Subcutaneous adipose tissue (tissue), 4 donors: ENCODE results near the gene CFAP100. TPM values are rescaled to one million over a fixed set of nuclear protein-coding genes. Genes with fewer than 3 reads are reported as not detected.

Source experiments
- total RNA-seq, 4 donors: library from RNA; depleted of rRNA; stranded (reverse); fragments of >200 nt; gene quantifications; one replicate each; pipeline ENCODE4 v1.1.0, GENCODE V29; 2016
- TF ChIP-seq, protein P1 (sequence below): fragments of 450-650 bp; IDR thresholded peaks from one replicate; pipeline ENCODE4 v1.5.1; 2016; ENCODE audit warnings: low read depth, mild to moderate bottlenecking, control low read depth, antibody characterized with exemption, moderate library complexity

CFAP100 gene
- total RNA-seq, 4 donors from 2014 or later = not detected

DNA sequence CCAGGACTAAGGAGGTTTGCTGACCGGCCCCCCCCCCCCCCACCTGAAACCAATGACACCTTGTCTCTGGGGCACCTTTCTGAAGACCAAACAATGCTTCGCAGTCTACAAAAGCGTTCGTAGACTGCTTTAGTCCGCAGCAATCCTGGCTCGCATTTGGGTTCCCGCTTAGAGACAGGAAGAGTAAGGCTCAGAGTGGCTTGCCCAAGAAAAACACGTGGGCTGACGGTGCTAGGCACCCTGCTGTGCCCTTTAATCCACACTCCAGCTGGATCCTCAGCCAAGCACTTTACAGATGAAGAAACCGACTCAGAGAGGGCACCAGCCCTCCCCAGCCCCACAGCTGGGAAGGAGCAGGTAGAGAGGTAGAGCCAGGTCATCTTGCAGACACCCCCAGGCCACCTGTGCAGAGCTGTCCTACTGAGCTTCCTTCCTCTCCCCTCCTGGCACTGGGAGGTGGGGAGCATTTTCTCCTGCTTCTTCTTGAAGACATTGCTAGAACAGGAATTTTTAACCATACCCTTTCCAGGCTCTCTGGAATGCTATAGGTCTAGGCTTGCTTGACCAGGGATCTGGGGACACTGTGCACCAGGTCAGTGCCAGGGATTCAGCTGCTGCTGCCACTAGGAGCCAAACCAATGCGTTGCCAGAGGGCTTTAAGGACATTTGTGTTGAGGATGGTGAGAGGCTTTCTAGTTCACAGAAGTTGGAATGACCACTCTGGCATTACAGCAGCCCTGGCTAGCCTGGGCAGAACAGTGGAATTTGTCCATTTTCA lies 36.5 kb upstream of the CFAP100 start:
- TF ChIP-seq, protein P1, sequence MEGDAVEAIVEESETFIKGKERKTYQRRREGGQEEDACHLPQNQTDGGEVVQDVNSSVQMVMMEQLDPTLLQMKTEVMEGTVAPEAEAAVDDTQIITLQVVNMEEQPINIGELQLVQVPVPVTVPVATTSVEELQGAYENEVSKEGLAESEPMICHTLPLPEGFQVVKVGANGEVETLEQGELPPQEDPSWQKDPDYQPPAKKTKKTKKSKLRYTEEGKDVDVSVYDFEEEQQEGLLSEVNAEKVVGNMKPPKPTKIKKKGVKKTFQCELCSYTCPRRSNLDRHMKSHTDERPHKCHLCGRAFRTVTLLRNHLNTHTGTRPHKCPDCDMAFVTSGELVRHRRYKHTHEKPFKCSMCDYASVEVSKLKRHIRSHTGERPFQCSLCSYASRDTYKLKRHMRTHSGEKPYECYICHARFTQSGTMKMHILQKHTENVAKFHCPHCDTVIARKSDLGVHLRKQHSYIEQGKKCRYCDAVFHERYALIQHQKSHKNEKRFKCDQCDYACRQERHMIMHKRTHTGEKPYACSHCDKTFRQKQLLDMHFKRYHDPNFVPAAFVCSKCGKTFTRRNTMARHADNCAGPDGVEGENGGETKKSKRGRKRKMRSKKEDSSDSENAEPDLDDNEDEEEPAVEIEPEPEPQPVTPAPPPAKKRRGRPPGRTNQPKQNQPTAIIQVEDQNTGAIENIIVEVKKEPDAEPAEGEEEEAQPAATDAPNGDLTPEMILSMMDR = no peak

DNA sequence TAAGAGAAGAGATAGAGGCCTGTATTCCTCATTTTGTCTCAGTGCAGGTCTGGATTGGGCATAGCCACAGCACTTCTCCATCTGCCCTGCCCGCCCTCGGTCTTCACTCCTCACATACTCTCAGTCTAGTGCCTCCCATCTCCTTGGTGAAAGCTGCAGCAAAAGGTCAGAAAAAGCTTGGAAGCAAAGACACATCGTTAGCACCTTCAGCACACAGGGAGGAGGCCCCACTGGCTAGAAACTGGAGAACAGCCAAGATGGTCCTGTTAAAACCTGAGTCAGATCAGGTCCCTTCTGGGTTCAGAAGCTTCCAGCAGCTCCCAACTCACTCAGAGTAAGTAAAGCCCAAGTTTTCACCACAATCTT lies 35.9 kb upstream of the CFAP100 start:
- TF ChIP-seq, protein P1 = no peak

DNA sequence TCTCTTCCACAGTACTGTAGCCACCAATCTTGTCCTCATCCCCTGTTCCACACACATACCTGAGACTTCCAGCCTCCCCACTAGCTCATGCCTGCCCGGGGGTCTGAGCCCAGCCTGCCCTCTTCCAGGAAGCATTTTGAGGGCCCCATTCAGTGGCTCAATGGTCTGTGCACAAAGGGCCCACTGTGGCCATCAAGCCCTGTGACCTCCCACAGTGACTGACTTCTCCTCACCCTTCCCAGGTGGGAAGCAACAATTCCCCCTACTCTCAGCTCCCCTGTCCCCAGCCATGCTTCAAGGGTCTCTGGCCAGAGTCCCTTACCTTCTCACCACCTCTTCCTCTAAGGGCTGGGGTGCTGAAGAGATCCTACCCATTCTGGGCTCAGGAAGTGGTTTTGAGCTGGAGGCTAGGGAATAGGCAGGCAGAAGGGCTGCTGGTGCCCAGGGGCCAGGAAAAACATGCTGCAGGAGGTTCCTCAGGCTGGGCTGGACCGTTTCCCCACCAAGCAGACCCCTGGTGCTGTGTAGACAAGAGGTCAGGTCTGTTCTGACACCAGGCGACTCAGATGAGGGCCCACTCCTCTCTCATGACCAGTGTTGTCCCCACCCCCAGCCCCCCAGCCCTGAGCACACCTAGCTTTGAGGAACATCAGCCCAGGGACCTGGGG lies 34.5 kb upstream of the CFAP100 start:
- TF ChIP-seq, protein P1 = no peak

DNA sequence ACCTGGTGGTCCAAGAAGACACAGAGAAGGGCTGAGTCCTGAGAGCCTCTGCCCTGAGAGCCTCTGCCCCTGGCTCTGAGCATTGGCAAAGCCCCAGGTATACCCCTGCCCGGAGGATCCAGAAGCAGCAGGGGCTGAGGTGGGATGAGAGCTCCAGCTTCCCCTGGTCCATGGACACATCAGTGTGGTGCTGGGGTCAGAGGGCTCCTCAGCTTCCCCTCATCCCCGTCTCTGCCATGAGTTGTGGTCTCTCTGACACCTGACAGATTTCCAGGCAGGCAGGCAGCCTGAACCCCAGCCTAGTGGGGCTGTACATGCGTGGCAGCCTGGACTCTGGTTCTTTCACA lies 34.0 kb upstream of the CFAP100 start:
- TF ChIP-seq, protein P1 = no peak

DNA sequence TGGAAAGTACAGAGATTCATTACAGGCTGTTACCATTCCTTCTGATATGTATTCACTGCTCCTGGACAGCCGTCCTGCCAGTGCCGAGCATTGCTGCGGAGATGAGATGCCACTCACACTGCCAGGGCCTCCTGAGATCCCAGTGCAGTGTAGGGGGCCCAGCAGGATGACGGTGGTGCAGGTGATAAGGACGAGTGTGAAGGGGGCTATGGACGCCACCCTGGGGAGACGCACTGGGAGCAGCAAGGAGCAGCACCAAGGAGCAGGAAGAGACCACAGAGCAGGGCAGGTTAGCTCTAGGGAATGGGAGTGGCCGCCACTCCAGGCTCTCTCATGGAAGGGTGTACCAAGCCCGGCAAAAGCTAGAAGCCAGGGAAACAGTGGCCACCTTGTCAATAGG lies 33.5 kb upstream of the CFAP100 start:
- TF ChIP-seq, protein P1 = no peak

DNA sequence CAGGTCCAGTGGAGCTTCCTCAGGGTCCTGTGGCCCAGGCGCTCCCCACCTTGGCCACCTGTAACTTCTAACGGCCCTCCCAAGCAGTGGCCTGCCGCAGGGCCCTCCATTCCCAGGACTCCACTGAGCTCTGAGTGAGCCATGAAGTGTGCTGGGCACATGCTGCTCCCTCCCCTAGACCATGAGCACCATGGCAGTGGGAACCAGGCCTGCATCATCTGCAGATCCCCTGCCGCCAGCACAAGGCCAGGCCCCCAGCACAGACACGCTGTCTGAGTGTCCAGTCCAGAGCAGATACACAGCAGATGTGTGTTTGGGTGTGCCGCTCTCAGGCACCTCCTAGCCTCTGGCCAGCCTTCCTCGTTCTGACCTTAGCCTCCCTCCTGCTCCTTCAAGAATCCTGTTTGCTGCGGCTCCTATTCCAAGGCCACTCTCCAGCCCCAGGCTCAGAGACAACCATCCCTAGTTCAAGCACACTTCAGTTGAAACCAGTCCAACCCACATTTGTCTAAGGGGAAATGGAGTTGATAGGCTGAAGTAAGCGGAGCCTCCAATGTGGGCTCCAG lies 30.5 kb upstream of the CFAP100 start:
- TF ChIP-seq, protein P1 = no peak

DNA sequence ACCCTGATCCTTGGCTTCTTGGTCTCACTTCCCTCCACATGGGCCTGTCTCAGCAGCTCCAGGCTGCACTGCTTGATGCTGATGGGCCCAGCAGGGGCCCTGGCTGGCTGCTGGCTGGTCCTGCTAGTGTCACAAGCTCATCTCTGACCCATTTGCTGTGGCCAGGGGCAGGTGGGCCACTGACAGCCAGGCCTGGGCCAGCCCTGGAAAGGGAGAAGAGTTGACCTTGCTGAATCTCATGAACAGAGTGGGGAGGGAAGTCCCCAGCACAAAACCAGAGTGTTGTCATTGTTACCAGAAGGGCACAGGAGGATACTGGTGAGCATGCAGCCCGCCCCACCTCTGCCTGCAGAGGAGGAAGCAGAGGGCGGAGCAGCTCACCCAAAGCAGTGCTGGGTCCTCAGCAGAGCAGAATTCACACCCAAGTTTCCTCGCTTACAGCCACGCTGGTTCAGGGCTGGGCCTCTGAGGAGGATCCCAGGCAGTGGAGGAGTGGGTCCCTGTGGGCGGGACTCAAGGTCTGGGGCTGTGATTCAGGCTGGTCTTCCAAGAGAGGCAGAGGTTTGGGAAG lies 29.9 kb upstream of the CFAP100 start:
- TF ChIP-seq, protein P1 = no peak
